Neutrophil (primary cell): Measurements from ENCODE around the gene PCGF3.

Source experiments
- H3K27ac ChIP-seq: fragments of 200-600 bp; sonication (generic); 2 replicates; pipeline ENCODE4 v1.5.1; 2016; ENCODE audit warnings: mild to moderate bottlenecking, moderate library complexity
- H3K27me3 ChIP-seq: fragments of 200-600 bp; sonication (generic); 2 replicates; pipeline ENCODE4 v1.6.0; 2016; ENCODE audit warnings: mild to moderate bottlenecking
- H3K36me3 ChIP-seq: fragments of 200-600 bp; sonication (generic); 2 replicates; pipeline ENCODE4 v1.5.1; 2017
- H3K4me1 ChIP-seq, 2 experiments: fragments of 200-600 bp in 1 of 2; sonication (generic) in 1 of 2; 1 replicate in 1 of 2; 2 replicates in 1 of 2; pipeline versions ENCODE4 v1.5.1 to v1.6.1; 2013 to 2016; ENCODE audit warnings: low read depth in 1 of 2, low read length in 1 of 2, mild to moderate bottlenecking in 1 of 2, moderate library complexity in 1 of 2; ENCODE audit not compliant: control insufficient read depth in 1 of 2, insufficient read depth in 1 of 2
- H3K4me3 ChIP-seq, 2 experiments: fragments of 200-600 bp in 1 of 2; sonication (generic) in 1 of 2; 1 replicate in 1 of 2; 2 replicates in 1 of 2; pipeline ENCODE4 v1.5.1; 2013 to 2016; ENCODE audit warnings: low read depth in 1 of 2, low read length in 1 of 2, mild to moderate bottlenecking in 1 of 2, moderate library complexity in 1 of 2
- H3K9me3 ChIP-seq: fragments of 200-600 bp; sonication (generic); 2 replicates; pipeline ENCODE4 v1.5.1; 2016
- CTCF ChIP-seq: fragments of 200-600 bp; sonication (generic); IDR thresholded peaks from 2 replicates; pipeline ENCODE4 v1.5.1; 2016; ENCODE audit warnings: antibody characterized with exemption

The PCGF3 gene

GRCh38 chr4:789571-790465 is 84.2 kb downstream of the PCGF3 start:
- no peak for TF ChIP-seq CTCF
- H3K9me3 ChIP-seq, result no peaks in the 10 kb centered on the region
- H3K4me3 ChIP-seq, result no peak overlapping the region
- H3K36me3 ChIP-seq, result no peaks in the 10 kb centered on the region
- peaks cover 100% of the 10 kb centered on the region for H3K27me3 ChIP-seq
- no peaks in the 10 kb centered on the region for H3K4me1 ChIP-seq
- no peak overlapping the region for H3K27ac ChIP-seq

GRCh38 chr4:790466-790820 is 84.8 kb downstream of the PCGF3 start:
- Histone ChIP-seq H3K9me3 (no peaks in the 10 kb centered on the region), H3K27me3 (peaks cover 100% of the 10 kb centered on the region), H3K27ac (no peak overlapping the region), H3K4me3 (no peak overlapping the region), H3K4me1 (no peaks in the 10 kb centered on the region), H3K36me3 (no peaks in the 10 kb centered on the region)
- no peak for TF ChIP-seq CTCF

GRCh38 chr4:791252-791897 is 85.7 kb downstream of the PCGF3 start:
- H3K4me1 ChIP-seq, result no peaks in the 10 kb centered on the region
- no peaks in the 10 kb centered on the region for H3K36me3 ChIP-seq
- peaks cover 100% of the 10 kb centered on the region for H3K27me3 ChIP-seq

GRCh38 chr4:791898-792625 is 86.4 kb downstream of the PCGF3 start:
- TF ChIP-seq CTCF, result no peak
- no peaks in the 10 kb centered on the region for H3K4me1 ChIP-seq
- H3K27ac ChIP-seq, result no peak overlapping the region
- H3K4me3 ChIP-seq, result no peak overlapping the region
- H3K27me3 ChIP-seq, result peaks cover 100% of the 10 kb centered on the region
- H3K9me3 ChIP-seq, result no peaks in the 10 kb centered on the region
- H3K36me3 ChIP-seq, result no peaks in the 10 kb centered on the region

More at GRCh38 chr4:791252-791897, 85.7 kb downstream of the PCGF3 start:
- Histone ChIP-seq H3K9me3 (no peaks in the 10 kb centered on the region), H3K27ac (no peak overlapping the region), H3K4me3 (no peak overlapping the region)
- TF ChIP-seq CTCF, result no peak

GRCh38 chr4:792626-793092 is 87.0 kb downstream of the PCGF3 start:
- no peak overlapping the region for H3K27ac ChIP-seq
- no peak overlapping the region for H3K4me3 ChIP-seq
- H3K4me1 ChIP-seq, result no peaks in the 10 kb centered on the region
- H3K27me3 ChIP-seq, result peaks cover 100% of the 10 kb centered on the region
- no peak for TF ChIP-seq CTCF
- H3K36me3 ChIP-seq, result no peaks in the 10 kb centered on the region
- no peaks in the 10 kb centered on the region for H3K9me3 ChIP-seq
